Measurements from ENCODE around the gene MPV17L.

DNA sequence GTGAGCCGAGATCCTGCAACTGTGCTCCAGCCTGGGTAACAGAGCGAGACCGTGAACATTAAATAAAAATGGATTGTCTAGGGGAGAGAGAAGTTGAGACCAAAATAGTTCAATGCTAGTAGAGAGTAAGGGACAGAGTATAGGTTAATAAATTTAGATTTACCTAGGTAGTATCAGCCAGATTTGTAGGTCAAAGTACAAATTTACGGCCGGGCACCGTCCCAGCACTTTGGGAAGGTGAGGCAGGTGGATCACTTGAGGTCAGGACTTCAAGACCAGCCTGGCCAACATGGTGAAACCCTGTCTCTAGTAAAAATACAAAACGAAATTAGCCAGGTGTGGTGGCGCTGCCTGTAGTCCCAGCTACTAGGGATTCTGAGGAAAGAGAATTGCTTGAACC lies 26.7 kb downstream of the MPV17L start:
- TF ChIP-seq EP300 (IDR thresholded peaks at IDR 0.05) (no peak), POLR2A (IDR thresholded peaks at IDR 0.05) (no peak), POLR2AphosphoS5 (IDR thresholded peaks at IDR 0.05) (no peak)
- TF ChIP-seq, protein P1, sequence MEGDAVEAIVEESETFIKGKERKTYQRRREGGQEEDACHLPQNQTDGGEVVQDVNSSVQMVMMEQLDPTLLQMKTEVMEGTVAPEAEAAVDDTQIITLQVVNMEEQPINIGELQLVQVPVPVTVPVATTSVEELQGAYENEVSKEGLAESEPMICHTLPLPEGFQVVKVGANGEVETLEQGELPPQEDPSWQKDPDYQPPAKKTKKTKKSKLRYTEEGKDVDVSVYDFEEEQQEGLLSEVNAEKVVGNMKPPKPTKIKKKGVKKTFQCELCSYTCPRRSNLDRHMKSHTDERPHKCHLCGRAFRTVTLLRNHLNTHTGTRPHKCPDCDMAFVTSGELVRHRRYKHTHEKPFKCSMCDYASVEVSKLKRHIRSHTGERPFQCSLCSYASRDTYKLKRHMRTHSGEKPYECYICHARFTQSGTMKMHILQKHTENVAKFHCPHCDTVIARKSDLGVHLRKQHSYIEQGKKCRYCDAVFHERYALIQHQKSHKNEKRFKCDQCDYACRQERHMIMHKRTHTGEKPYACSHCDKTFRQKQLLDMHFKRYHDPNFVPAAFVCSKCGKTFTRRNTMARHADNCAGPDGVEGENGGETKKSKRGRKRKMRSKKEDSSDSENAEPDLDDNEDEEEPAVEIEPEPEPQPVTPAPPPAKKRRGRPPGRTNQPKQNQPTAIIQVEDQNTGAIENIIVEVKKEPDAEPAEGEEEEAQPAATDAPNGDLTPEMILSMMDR (IDR thresholded peaks at IDR 0.05): no peak
